ENCODE data around the gene FOXE1.

Gene FOXE1

GRCh38 chr9:97858393-97858713, 5.3 kb downstream of the FOXE1 start:
- no peak for TF ChIP-seq CTCF (conservative IDR thresholded peaks at IDR 0.05)
- H3K27ac ChIP-seq, result no peak overlapping the region

GRCh38 chr9:97858826-97859225, 5.8 kb downstream of the FOXE1 start:
- TF ChIP-seq CTCF (conservative IDR thresholded peaks at IDR 0.05), result no peak
- no peak overlapping the region for H3K27ac ChIP-seq

GRCh38 chr9:97859346-97859745, 6.3 kb downstream of the FOXE1 start:
- H3K27ac ChIP-seq, result no peak overlapping the region
- TF ChIP-seq CTCF (conservative IDR thresholded peaks at IDR 0.05), result no peak

GRCh38 chr9:97860451-97861147, 7.6 kb downstream of the FOXE1 start:
- H3K27ac ChIP-seq, result no peak overlapping the region
- no peak for TF ChIP-seq CTCF (conservative IDR thresholded peaks at IDR 0.05)

- no peak for TF ChIP-seq CTCF (conservative IDR thresholded peaks at IDR 0.05)
- H3K27ac ChIP-seq, result no peak overlapping the region
These were observed 8.1 kb downstream of the FOXE1 start for GRCh38 chr9:97861148-97861475.

GRCh38 chr9:97863314-97863713, 10.3 kb downstream of the FOXE1 start:
- no peak for TF ChIP-seq CTCF (conservative IDR thresholded peaks at IDR 0.05)
- no peak overlapping the region for H3K27ac ChIP-seq

GRCh38 chr9:97864396-97864795, 11.4 kb downstream of the FOXE1 start:
- no peak for TF ChIP-seq CTCF (conservative IDR thresholded peaks at IDR 0.05)
- no peak overlapping the region for H3K27ac ChIP-seq

Measured in VCaP (cell line).